GM12878 (cell line): Measurements from ENCODE around the gene PPM1K. TPM values are rescaled to one million over a fixed set of nuclear protein-coding genes. Genes with fewer than 3 reads are reported as not detected.

Experiments used
- ATAC-seq: fragments of 200-7000 bp; cut with Tn5 transposase; 3 replicates; pipeline ENCODE4 v1.9.1; 2020; ENCODE audit warnings: mild to moderate bottlenecking, moderate library complexity
- BruUV-seq: library from RNA; stranded (reverse); fragments of 400-500 nt; replicated peaks from 2 replicates; lab custom pipeline; 2021; lab: Mats Ljungman, UMichigan
- CTCF ChIA-PET: fragments of 300-600 bp; sonication (Branson Sonifier 250); formaldehyde crosslinking; extraction: SDS; loops from one replicate; lab custom pipeline; 2021; ENCODE audit warnings: inconsistent platforms; lab: Yijun Ruan, JAX
- POLR2A ChIA-PET: fragments of 350-600 bp; formaldehyde crosslinking; extraction: SDS; loops from one replicate; lab custom pipeline; 2021; ENCODE audit warnings: inconsistent platforms; lab: Charles Lee
- RAD21 ChIA-PET: fragments of 300-600 bp; sonication (Branson Sonifier 250); formaldehyde crosslinking; loops from one replicate; lab custom pipeline; 2023; ENCODE audit warnings: antibody characterized with exemption; ENCODE audit not compliant: unreplicated experiment; lab: Charles Lee
- SMC1A ChIA-PET: fragments of 300-600 bp; sonication (Branson Sonifier 250); formaldehyde crosslinking; loops from one replicate; lab custom pipeline; 2023; ENCODE audit not compliant: unreplicated experiment, uncharacterized antibody; lab: Charles Lee
- DNase-seq: peaks from one replicate; pipeline ENCODE4 v3.0.0-alpha.2; 2011; ENCODE audit warnings: low read depth, low spot score
- FAIRE-seq: peaks from 3 replicates; lab custom pipeline; 2011; peaks lifted over from hg19 to GRCh38; lab: Jason Lieb, UNC
- H2AFZ ChIP-seq: 2 replicates; pipeline ENCODE4 v1.6.0; 2011; ENCODE audit warnings: low read depth, low read length, control low read depth; ENCODE audit not compliant: control insufficient read depth
- H3K27ac ChIP-seq: 2 replicates; pipeline ENCODE4 v1.5.1; 2011; ENCODE audit warnings: control low read depth; ENCODE audit not compliant: control insufficient read depth, insufficient read depth
- H3K27me3 ChIP-seq, 2 experiments: replicated peaks in 1 of 2; 2 replicates each; pipeline versions ENCODE4 v1.6.0 to v1.6.1; 2011; ENCODE audit warnings: low read length in 1 of 2; ENCODE audit not compliant: control insufficient read depth in 2 of 2, insufficient read depth in 2 of 2
- H3K36me3 ChIP-seq, 2 experiments: 2 replicates each; pipeline ENCODE4 v1.5.1; 2011; ENCODE audit warnings: low read length in 1 of 2; ENCODE audit not compliant: control insufficient read depth in 2 of 2, insufficient read depth in 2 of 2
- H3K4me1 ChIP-seq: 2 replicates; pipeline ENCODE4 v1.6.1; 2011; ENCODE audit warnings: mild to moderate bottlenecking, low read length, moderate library complexity, mixed read lengths; ENCODE audit not compliant: control insufficient read depth, insufficient read depth
- H3K4me2 ChIP-seq: 2 replicates; pipeline ENCODE4 v1.6.0; 2011; ENCODE audit warnings: control low read depth; ENCODE audit not compliant: control insufficient read depth, insufficient read depth
- H3K4me3 ChIP-seq: fragments of 200-600 bp; sonication (generic); 2 replicates; pipeline ENCODE4 v1.5.1; 2016
- H3K79me2 ChIP-seq: 2 replicates; pipeline ENCODE4 v1.6.0; 2011; ENCODE audit warnings: low read length; ENCODE audit not compliant: control insufficient read depth, insufficient read depth
- H3K9ac ChIP-seq: 2 replicates; pipeline ENCODE4 v1.8.0; 2011; ENCODE audit warnings: low read length, control low read depth, mixed read lengths; ENCODE audit not compliant: control insufficient read depth, insufficient read depth
- H3K9me3 ChIP-seq: replicated peaks from 3 replicates; pipeline ENCODE4 v1.5.1; 2011; ENCODE audit warnings: mild to moderate bottlenecking, low read length; ENCODE audit not compliant: control insufficient read depth, insufficient read depth
- H4K20me1 ChIP-seq: 2 replicates; pipeline ENCODE4 v1.6.0; 2011; ENCODE audit not compliant: control insufficient read depth, insufficient read depth
- ATF2 ChIP-seq: IDR thresholded peaks from 2 replicates; pipeline ENCODE4 v1.6.1; 2012; ENCODE audit warnings: low read length, inconsistent platforms
- CHD1 ChIP-seq: IDR thresholded peaks from 2 replicates; pipeline ENCODE4 v1.6.1; 2012; ENCODE audit warnings: low read depth, low read length, improper control_type of control experiment
- EZH2 ChIP-seq: IDR thresholded peaks from 2 replicates; pipeline ENCODE4 v1.6.1; 2012; ENCODE audit warnings: low read depth, mild to moderate bottlenecking, control low read depth, inconsistent platforms, low read length, borderline replicate concordance; ENCODE audit not compliant: control insufficient read depth
- POLR2A ChIP-seq: IDR thresholded peaks from 2 replicates; pipeline ENCODE4 v1.6.1; 2011; ENCODE audit warnings: low read depth, mild to moderate bottlenecking, low read length
- POLR2AphosphoS5 ChIP-seq: IDR thresholded peaks from 2 replicates; pipeline ENCODE4 v1.6.1; 2011; ENCODE audit warnings: mild to moderate bottlenecking, low read length, inconsistent platforms
- TCF12 ChIP-seq: IDR thresholded peaks from 2 replicates; pipeline ENCODE4 v1.6.1; 2011; ENCODE audit warnings: low read depth, mild to moderate bottlenecking, low read length
- ZBTB33 ChIP-seq: fragments of 450-650 bp; IDR thresholded peaks from 2 replicates; pipeline ENCODE4 v1.6.1; 2017; ENCODE audit warnings: mild to moderate bottlenecking
- ZNF384 ChIP-seq: IDR thresholded peaks from 2 replicates; pipeline ENCODE4 v1.6.1; 2012; ENCODE audit warnings: low read depth, mild to moderate bottlenecking, low read length, improper control_type of control experiment, borderline replicate concordance
- WGBS: methylation state at CpG from one replicate; pipeline ENCODE4 v1.1.6; 2016; ENCODE audit warnings: low lambda C conversion rate; ENCODE audit not compliant: insufficient replicate concordance, insufficient coverage; ENCODE audit errors: missing lambda C conversion rate; 5-methylcytosine and 5-hydroxymethylcytosine counted together
- in situ Hi-C: fragments of 300-500 bp; cut with MboI; formaldehyde crosslinking; loops from 9 replicates; pipeline ENCODE4 v1.14.3; 2018; ENCODE audit warnings: mixed read lengths
- intact Hi-C: fragments of 100-400 bp; cut with micrococcal nuclease; formaldehyde crosslinking; loops from one replicate; pipeline ENCODE4 v1.14.2; 2022; ENCODE audit not compliant: unreplicated experiment
- polyA plus RNA-seq, 11 experiments: library from polyadenylated mRNA; depleted of rRNA in 4 of 11; unstranded in 6 of 11; stranded (reverse) in 5 of 11; fragments of >200 nt; fragmentation: Nextera tagmentation in 4 of 11; fragmentation: Illumina TruSeq in 1 of 11; extraction: Ambion mirVana in 4 of 11; extraction: Trizol in 1 of 11; gene quantifications; 1 replicate in 1 of 11; 2 replicates in 10 of 11; pipeline versions ENCODE4 v1.2.1 to v1.2.3, GENCODE V29; 2011 to 2016; ENCODE audit warnings: inconsistent platforms in 2 of 11, missing spikeins in 2 of 11, low read depth in 1 of 11
- total RNA-seq, 4 experiments: library from RNA; depleted of rRNA in 3 of 4; stranded (reverse); fragments of >200 nt in 3 of 4; fragmentation: Illumina TruSeq in 1 of 4; extraction: Trizol in 1 of 4; gene quantifications; 2 replicates each; pipeline versions ENCODE4 v1.2.1 to v1.2.3, GENCODE V29; 2013 to 2021

PPM1K gene
- total and polyA plus RNA-seq, 10 of the 15 experiments (the other 5 are each of a cell fraction or from before 2014, with no cell fraction given) = 25.0 to 79.1 (median 36.9) TPM

GRCh38 chr4:88296413-88297211 lies 12.3 kb upstream of the PPM1K start (continued):
- TF ChIP-seq ATF2 = no peak

GRCh38 chr4:88295656-88296055 lies 11.3 kb upstream of the PPM1K start:
- no peak overlapping the region for H3K27ac ChIP-seq
- no peaks in the 10 kb centered on the region for H3K79me2 ChIP-seq
- H3K9ac ChIP-seq = no peak overlapping the region
- no peak for TF ChIP-seq POLR2A
- no peak for TF ChIP-seq POLR2AphosphoS5
- no peak for TF ChIP-seq ZNF384
- TF ChIP-seq EZH2 = no peak
- no peak for TF ChIP-seq CHD1
- no peak for TF ChIP-seq TCF12
- TF ChIP-seq ZBTB33 = no peak
- 70% methylated on average over 6 of the region's 6 CpGs for WGBS
- no peaks in the 10 kb centered on the region for H3K36me3 ChIP-seq
- no peak overlapping the region for H3K4me2 ChIP-seq
- SMC1A ChIA-PET = no interaction called here
- intact Hi-C loops (no loop called here), in situ Hi-C loops (no loop called here)
- H3K4me1 ChIP-seq = no peaks in the 10 kb centered on the region
- H3K9me3 ChIP-seq = no peaks in the 10 kb centered on the region
- BruUV-seq = no TSS peak
- DNase-seq (no peak), FAIRE-seq (no peak), ATAC-seq (no peak)
- H4K20me1 ChIP-seq = no peaks in the 10 kb centered on the region
- RAD21 ChIA-PET = interaction anchor here (1.8 kb wide), 1 partner anchor 19 kb away, joined by 4 read pairs; no protein-coding TSS in a partner anchor
- no peak overlapping the region for H2AFZ ChIP-seq
- H3K4me3 ChIP-seq = no peak overlapping the region
- CTCF ChIA-PET = interaction anchor here (0.8 kb wide), 1 partner anchor 12 kb away, joined by 3 read pairs; no protein-coding TSS in a partner anchor
- no peaks in the 10 kb centered on the region for H3K27me3 ChIP-seq
- POLR2A ChIA-PET = no interaction called here
